Panc1 (cell line): ENCODE results near the gene DSCAML1.

Experiments used
- POLR2AphosphoS5 ChIP-seq: IDR thresholded peaks from 2 replicates; pipeline ENCODE4 v1.6.1; 2012; ENCODE audit warnings: mild to moderate bottlenecking, low read depth, low read length, moderate library complexity
- TF ChIP-seq, protein P1 (sequence below): fragments of 450-650 bp; IDR thresholded peaks from 2 replicates; pipeline ENCODE4 v1.5.1; 2017; ENCODE audit warnings: mild to moderate bottlenecking
- TF ChIP-seq, protein P2 (sequence below), 2 experiments: IDR thresholded peaks; 2 replicates each; pipeline ENCODE4 v1.6.1; 2011 to 2012; ENCODE audit warnings: low read depth in 2 of 2, control low read depth in 1 of 2, low read length in 1 of 2, mild to moderate bottlenecking in 1 of 2, moderate library complexity in 1 of 2; ENCODE audit not compliant: insufficient read depth in 1 of 2

DNA sequence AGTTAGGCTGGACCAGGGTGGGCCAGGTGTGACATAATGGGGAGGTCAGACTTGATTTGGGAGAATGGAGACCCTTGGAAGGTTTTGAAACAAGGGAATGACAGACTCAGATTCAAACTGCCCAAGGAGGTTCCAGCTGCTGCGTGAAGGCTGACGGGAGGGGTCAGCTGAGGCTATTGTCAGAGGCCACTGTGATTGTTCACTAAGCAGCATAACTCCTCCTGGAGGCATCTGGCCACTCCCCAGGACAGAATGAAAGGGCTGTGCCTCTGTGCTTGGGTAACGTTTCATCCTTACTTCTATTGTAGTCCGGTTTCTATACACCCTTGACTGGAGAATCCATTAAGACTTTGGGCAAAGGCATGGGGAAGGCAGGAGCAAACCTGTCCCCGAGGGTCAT, 126.6 kb downstream of the DSCAML1 start:
- TF ChIP-seq, protein P1, sequence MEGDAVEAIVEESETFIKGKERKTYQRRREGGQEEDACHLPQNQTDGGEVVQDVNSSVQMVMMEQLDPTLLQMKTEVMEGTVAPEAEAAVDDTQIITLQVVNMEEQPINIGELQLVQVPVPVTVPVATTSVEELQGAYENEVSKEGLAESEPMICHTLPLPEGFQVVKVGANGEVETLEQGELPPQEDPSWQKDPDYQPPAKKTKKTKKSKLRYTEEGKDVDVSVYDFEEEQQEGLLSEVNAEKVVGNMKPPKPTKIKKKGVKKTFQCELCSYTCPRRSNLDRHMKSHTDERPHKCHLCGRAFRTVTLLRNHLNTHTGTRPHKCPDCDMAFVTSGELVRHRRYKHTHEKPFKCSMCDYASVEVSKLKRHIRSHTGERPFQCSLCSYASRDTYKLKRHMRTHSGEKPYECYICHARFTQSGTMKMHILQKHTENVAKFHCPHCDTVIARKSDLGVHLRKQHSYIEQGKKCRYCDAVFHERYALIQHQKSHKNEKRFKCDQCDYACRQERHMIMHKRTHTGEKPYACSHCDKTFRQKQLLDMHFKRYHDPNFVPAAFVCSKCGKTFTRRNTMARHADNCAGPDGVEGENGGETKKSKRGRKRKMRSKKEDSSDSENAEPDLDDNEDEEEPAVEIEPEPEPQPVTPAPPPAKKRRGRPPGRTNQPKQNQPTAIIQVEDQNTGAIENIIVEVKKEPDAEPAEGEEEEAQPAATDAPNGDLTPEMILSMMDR = no peak
- TF ChIP-seq POLR2AphosphoS5 = no peak
- TF ChIP-seq, protein P2, sequence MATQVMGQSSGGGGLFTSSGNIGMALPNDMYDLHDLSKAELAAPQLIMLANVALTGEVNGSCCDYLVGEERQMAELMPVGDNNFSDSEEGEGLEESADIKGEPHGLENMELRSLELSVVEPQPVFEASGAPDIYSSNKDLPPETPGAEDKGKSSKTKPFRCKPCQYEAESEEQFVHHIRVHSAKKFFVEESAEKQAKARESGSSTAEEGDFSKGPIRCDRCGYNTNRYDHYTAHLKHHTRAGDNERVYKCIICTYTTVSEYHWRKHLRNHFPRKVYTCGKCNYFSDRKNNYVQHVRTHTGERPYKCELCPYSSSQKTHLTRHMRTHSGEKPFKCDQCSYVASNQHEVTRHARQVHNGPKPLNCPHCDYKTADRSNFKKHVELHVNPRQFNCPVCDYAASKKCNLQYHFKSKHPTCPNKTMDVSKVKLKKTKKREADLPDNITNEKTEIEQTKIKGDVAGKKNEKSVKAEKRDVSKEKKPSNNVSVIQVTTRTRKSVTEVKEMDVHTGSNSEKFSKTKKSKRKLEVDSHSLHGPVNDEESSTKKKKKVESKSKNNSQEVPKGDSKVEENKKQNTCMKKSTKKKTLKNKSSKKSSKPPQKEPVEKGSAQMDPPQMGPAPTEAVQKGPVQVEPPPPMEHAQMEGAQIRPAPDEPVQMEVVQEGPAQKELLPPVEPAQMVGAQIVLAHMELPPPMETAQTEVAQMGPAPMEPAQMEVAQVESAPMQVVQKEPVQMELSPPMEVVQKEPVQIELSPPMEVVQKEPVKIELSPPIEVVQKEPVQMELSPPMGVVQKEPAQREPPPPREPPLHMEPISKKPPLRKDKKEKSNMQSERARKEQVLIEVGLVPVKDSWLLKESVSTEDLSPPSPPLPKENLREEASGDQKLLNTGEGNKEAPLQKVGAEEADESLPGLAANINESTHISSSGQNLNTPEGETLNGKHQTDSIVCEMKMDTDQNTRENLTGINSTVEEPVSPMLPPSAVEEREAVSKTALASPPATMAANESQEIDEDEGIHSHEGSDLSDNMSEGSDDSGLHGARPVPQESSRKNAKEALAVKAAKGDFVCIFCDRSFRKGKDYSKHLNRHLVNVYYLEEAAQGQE (IDR thresholded peaks at IDR 0.05; ENCODE audit: insufficient read depth in 1 of 2, low read depth in 2 of 2, low read length in 1 of 2) = no peak
